ENCODE data around the gene SERGEF. TPM values are rescaled to one million over a fixed set of nuclear protein-coding genes. Genes with fewer than 3 reads are reported as not detected.

Gene SERGEF
- polyA plus RNA-seq, 1 of the 3 experiments (the other 2 are of a cell fraction): 23.1 TPM

GRCh38 chr11:17772704-17773600 lies 239.9 kb downstream of the SERGEF start (continued):
- TF ChIP-seq ZBTB33 (IDR thresholded peaks at IDR 0.05; ENCODE audit: borderline replicate concordance, low read depth): no peak
- TF ChIP-seq USF2 (IDR thresholded peaks at IDR 0.05; ENCODE audit: borderline replicate concordance, low read depth, low read length): no peak
- TF ChIP-seq GABPA (IDR thresholded peaks at IDR 0.05; ENCODE audit: low read depth): no peak

- Histone ChIP-seq H3K9me2 (no peaks in the 10 kb centered on the region), H3K4me1 (ENCODE audit: control insufficient read depth in 1 of 2, insufficient read depth in 2 of 2, low read depth in 1 of 2, low read length in 1 of 2) (peaks cover 0 to 3% of the 10 kb centered on the region in 2 experiments; a peak in 1 of 4 replicates), H3K27me3 (ENCODE audit: insufficient read depth) (no peaks in the 10 kb centered on the region), H3K4me3 (ENCODE audit: low read depth in 2 of 2, low read length in 1 of 2) (no peak overlapping the region), H3K27ac (ENCODE audit: low read depth in 2 of 2, low read length in 1 of 2) (no peak overlapping the region), H3K36me3 (replicated peaks in 1 of 2; ENCODE audit: control insufficient read depth in 1 of 2, insufficient read depth in 2 of 2, low read length in 1 of 2) (no peaks in the 10 kb centered on the region), H3F3A (replicated peaks; ENCODE audit: insufficient read depth) (no peaks in the 10 kb centered on the region), H3K9me3 (no peaks in the 10 kb centered on the region), H3K4me2 (no peak overlapping the region), H3K9ac (no peak overlapping the region), H2AFZ (ENCODE audit: low read depth) (no peak overlapping the region), H4K20me1 (ENCODE audit: insufficient read depth) (no peaks in the 10 kb centered on the region), H3K79me2 (ENCODE audit: insufficient read depth) (no peaks in the 10 kb centered on the region)
- DNase-seq: no peak
- TF ChIP-seq FOXM1 (IDR thresholded peaks at IDR 0.05; ENCODE audit: low read depth): no peak
- TF ChIP-seq PBX3 (IDR thresholded peaks at IDR 0.05): no peak
- TF ChIP-seq MXI1 (IDR thresholded peaks at IDR 0.05; ENCODE audit: low read depth, low read length): no peak
- no peak for TF ChIP-seq FOXJ3 (CRISPR knock-in tag; IDR thresholded peaks at IDR 0.05)
- TF ChIP-seq POLR2AphosphoS5 (IDR thresholded peaks at IDR 0.05; ENCODE audit: low read depth, low read length): no peak
- TF ChIP-seq JUND (IDR thresholded peaks at IDR 0.05): no peak
- TF ChIP-seq RFX5 (IDR thresholded peaks at IDR 0.05; ENCODE audit: low read length): no peak
- no peak for TF ChIP-seq ELF1 (IDR thresholded peaks at IDR 0.05)
- no peak for TF ChIP-seq MEF2A (IDR thresholded peaks at IDR 0.05; ENCODE audit: borderline replicate concordance, low read depth)
- POLR2A ChIA-PET: no interaction called here
- WGBS (ENCODE audit: low lambda C conversion rate): 86% methylated on average over 18 of the region's 37 CpGs
- CTCF ChIA-PET: interaction anchor here (1.4 to 2.0 kb wide), 2 partner anchors 41 to 201 kb away, joined by 4 to 11 read pairs; no protein-coding TSS in a partner anchor
Observed at GRCh38 chr11:17771841-17772401, 240.9 kb downstream of the SERGEF start.

Data from SK-N-SH (cell line).